Measurements from ENCODE around the gene PPM1B. TPM values are rescaled to one million over a fixed set of nuclear protein-coding genes. Genes with fewer than 3 reads are reported as not detected.

The PPM1B gene
- total and polyA plus RNA-seq, 2 of the 13 experiments (the other 11 are each of a cell fraction or from before 2014, with no cell fraction given), result 24.4 to 25.0 TPM

DNA sequence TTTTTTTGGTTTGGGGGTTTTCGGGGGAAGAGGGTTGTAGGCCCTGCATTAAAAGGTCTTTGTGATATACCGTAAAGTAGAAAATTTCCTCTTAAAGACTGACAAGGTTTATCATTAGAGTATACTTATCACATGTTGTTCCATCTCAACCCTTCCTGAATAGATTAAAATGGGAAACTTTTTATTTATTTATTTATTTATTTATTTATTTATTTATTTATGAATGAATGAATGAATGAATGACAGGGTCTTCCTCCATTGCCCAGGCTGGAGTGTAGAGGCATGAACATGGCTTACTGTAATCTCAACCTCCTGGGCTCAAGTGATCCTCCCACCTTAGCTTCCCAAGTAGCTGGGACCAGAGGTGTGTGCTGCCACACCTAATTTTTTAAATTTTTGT is 58.1 kb downstream of the PPM1B start:
- H3K27ac ChIP-seq (ENCODE audit: extremely low read length, insufficient read depth, low read length), result no peak overlapping the region
- DNase-seq (ENCODE audit: low spot score) (no peak), FAIRE-seq (no peak), ATAC-seq (no peak)
- intact Hi-C loops (cut with micrococcal nuclease; ENCODE audit: unreplicated experiment), result no loop called here
- H3K4me2 ChIP-seq (ENCODE audit: low read depth, low read length), result no peak overlapping the region
- CTCF ChIA-PET (ENCODE audit: low intra/inter-chr PET ratio, low total read pairs), result no interaction called here
- no peaks in the 10 kb centered on the region; the same call in 1 of the 2 replicates for H4K20me1 ChIP-seq (ENCODE audit: insufficient read depth, low read length)
- H3K27me3 ChIP-seq (ENCODE audit: control insufficient read depth in 1 of 2, insufficient read depth in 2 of 2, low read length in 2 of 2), result no peaks in the 10 kb centered on the region
- H3K9ac ChIP-seq (ENCODE audit: insufficient read depth, low read depth, low read length), result no peak overlapping the region
- peaks cover 0 to 15% of the 10 kb centered on the region in 2 experiments; a peak in 3 of 5 replicates for H3K36me3 ChIP-seq (replicated peaks in 1 of 2; ENCODE audit: control insufficient read depth in 1 of 2, insufficient read depth in 2 of 2, low read length in 2 of 2)
- 94% methylated on average over 2 of the region's 2 CpGs for WGBS (ENCODE audit: low lambda C conversion rate)
- no peaks in the 10 kb centered on the region for H3K4me1 ChIP-seq (ENCODE audit: insufficient read depth, low read length)
- no peaks in the 10 kb centered on the region for H3K9me3 ChIP-seq (ENCODE audit: low read length)
- TF ChIP-seq ATF1 (CRISPR knock-in tag; IDR thresholded peaks at IDR 0.05) (no peak), REL (CRISPR knock-in tag; conservative IDR thresholded peaks at IDR 0.05) (no peak), GATA4 (IDR thresholded peaks at IDR 0.05; ENCODE audit: borderline replicate concordance, low read depth) (no peak), ATF7 (IDR thresholded peaks at IDR 0.05) (no peak), ATF7 (CRISPR knock-in tag; IDR thresholded peaks at IDR 0.05) (no peak), NR1H2 (CRISPR knock-in tag; IDR thresholded peaks at IDR 0.05; ENCODE audit: borderline replicate concordance, low read depth) (no peak), SMARCE1 (IDR thresholded peaks at IDR 0.05; ENCODE audit: borderline replicate concordance) (no peak), ZNF468 (CRISPR knock-in tag; IDR thresholded peaks at IDR 0.05) (no peak), PHB2 (IDR thresholded peaks at IDR 0.05; ENCODE audit: partially characterized antibody) (no peak)
- TF ChIP-seq, protein P1, sequence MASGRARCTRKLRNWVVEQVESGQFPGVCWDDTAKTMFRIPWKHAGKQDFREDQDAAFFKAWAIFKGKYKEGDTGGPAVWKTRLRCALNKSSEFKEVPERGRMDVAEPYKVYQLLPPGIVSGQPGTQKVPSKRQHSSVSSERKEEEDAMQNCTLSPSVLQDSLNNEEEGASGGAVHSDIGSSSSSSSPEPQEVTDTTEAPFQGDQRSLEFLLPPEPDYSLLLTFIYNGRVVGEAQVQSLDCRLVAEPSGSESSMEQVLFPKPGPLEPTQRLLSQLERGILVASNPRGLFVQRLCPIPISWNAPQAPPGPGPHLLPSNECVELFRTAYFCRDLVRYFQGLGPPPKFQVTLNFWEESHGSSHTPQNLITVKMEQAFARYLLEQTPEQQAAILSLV (CRISPR knock-in tag; IDR thresholded peaks at IDR 0.05; ENCODE audit: borderline replicate concordance), result no peak
- TF ChIP-seq, protein P2, sequence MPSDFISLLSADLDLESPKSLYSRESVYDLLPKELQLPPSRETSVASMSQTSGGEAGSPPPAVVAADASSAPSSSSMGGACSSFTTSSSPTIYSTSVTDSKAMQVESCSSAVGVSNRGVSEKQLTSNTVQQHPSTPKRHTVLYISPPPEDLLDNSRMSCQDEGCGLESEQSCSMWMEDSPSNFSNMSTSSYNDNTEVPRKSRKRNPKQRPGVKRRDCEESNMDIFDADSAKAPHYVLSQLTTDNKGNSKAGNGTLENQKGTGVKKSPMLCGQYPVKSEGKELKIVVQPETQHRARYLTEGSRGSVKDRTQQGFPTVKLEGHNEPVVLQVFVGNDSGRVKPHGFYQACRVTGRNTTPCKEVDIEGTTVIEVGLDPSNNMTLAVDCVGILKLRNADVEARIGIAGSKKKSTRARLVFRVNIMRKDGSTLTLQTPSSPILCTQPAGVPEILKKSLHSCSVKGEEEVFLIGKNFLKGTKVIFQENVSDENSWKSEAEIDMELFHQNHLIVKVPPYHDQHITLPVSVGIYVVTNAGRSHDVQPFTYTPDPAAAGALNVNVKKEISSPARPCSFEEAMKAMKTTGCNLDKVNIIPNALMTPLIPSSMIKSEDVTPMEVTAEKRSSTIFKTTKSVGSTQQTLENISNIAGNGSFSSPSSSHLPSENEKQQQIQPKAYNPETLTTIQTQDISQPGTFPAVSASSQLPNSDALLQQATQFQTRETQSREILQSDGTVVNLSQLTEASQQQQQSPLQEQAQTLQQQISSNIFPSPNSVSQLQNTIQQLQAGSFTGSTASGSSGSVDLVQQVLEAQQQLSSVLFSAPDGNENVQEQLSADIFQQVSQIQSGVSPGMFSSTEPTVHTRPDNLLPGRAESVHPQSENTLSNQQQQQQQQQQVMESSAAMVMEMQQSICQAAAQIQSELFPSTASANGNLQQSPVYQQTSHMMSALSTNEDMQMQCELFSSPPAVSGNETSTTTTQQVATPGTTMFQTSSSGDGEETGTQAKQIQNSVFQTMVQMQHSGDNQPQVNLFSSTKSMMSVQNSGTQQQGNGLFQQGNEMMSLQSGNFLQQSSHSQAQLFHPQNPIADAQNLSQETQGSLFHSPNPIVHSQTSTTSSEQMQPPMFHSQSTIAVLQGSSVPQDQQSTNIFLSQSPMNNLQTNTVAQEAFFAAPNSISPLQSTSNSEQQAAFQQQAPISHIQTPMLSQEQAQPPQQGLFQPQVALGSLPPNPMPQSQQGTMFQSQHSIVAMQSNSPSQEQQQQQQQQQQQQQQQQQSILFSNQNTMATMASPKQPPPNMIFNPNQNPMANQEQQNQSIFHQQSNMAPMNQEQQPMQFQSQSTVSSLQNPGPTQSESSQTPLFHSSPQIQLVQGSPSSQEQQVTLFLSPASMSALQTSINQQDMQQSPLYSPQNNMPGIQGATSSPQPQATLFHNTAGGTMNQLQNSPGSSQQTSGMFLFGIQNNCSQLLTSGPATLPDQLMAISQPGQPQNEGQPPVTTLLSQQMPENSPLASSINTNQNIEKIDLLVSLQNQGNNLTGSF (CRISPR knock-in tag; IDR thresholded peaks at IDR 0.05), result no peak
- TF ChIP-seq, protein P3, sequence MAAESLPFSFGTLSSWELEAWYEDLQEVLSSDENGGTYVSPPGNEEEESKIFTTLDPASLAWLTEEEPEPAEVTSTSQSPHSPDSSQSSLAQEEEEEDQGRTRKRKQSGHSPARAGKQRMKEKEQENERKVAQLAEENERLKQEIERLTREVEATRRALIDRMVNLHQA (CRISPR knock-in tag; IDR thresholded peaks at IDR 0.05), result no peak
- TF ChIP-seq, protein P4, sequence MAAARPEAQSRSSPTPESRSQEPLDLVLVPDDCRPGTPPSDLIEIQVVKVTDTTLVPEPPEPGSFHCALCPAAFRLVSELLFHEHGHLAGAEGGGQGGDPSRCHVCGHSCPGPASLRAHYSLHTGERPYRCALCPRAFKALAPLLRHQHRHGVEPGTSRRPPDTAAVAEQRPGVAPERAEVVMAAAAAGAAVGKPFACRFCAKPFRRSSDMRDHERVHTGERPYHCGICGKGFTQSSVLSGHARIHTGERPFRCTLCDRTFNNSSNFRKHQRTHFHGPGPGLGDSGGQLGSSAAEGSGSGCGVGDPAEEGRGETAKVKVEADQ (CRISPR knock-in tag; IDR thresholded peaks at IDR 0.05; ENCODE audit: borderline replicate concordance), result no peak
- BruUV-seq (replicated peaks), result no TSS peak
- in situ Hi-C loops (cut with HindIII; ENCODE audit: extremely low pct_ligation_motif_present, low pct_unique_long_range_greater_than_20kb), result no loop called here
- no peak overlapping the region for H3K4me3 ChIP-seq (replicated peaks in 1 of 3; ENCODE audit: insufficient read depth in 1 of 3, low read depth in 2 of 3, low read length in 3 of 3)
- POLR2A ChIA-PET, result interaction anchor here (1.3 kb wide), 1 partner anchor 59 kb away, joined by 5 read pairs; the partner anchor contains the start of gene PPM1B
- H2AFZ ChIP-seq (ENCODE audit: low read length), result no peak overlapping the region
- no peaks in the 10 kb centered on the region for H3K79me2 ChIP-seq (ENCODE audit: insufficient read depth, low read length)
